ENCODE results near the gene NRXN3. TPM values are rescaled to one million over a fixed set of nuclear protein-coding genes. Genes with fewer than 3 reads are reported as not detected.

NRXN3 gene
- total RNA-seq, 1 experiment from 2014 or later, result not detected

GRCh38 chr14:78259831-78260230, 89.7 kb downstream of the NRXN3 start (continued):
- no peak for TF ChIP-seq CTCF (IDR thresholded peaks at IDR 0.05 in 2 of 3, conservative IDR thresholded peaks at IDR 0.05 in 1 of 3; ENCODE audit: borderline replicate concordance in 1 of 3, insufficient read depth in 1 of 3, low read depth in 2 of 3, low read length in 2 of 3)

- ChIA-PET POLR2A (no interaction called here), CTCF (no interaction called here), RAD21 (ENCODE audit: low non-redundant PET in 1 of 2, low total read pairs in 2 of 2, uncharacterized antibody in 2 of 2, unreplicated experiment in 2 of 2) (no interaction called here)
- intact Hi-C loops (cut with micrococcal nuclease), result no loop called here
- H3K4me1 ChIP-seq (ENCODE audit: control insufficient read depth in 1 of 2, insufficient read depth in 2 of 2, low read length in 2 of 2), result no peaks in the 10 kb centered on the region
- H3K36me3 ChIP-seq (ENCODE audit: control insufficient read depth in 1 of 2, insufficient read depth in 2 of 2, low read length in 2 of 2), result no peaks in the 10 kb centered on the region
- no TSS peak for BruUV-seq (replicated peaks)
- no peak overlapping the region for H3K4me3 ChIP-seq (replicated peaks in 1 of 2; ENCODE audit: low read depth in 1 of 2, low read length in 2 of 2)
- H3K9me3 ChIP-seq (ENCODE audit: control insufficient read depth in 1 of 2, insufficient read depth in 1 of 2, low read depth in 1 of 2, low read length in 2 of 2), result no peaks in the 10 kb centered on the region
- no peak overlapping the region for H3K27ac ChIP-seq (ENCODE audit: low read depth, low read length)
- peaks cover 17% of the 10 kb centered on the region; the same call in 1 of the 2 replicates for H3K27me3 ChIP-seq (ENCODE audit: insufficient read depth, low read length)
- no peak overlapping the region for H2AFZ ChIP-seq (ENCODE audit: low read depth, low read length, poor library complexity, severe bottlenecking)
- no peak overlapping the region for H3K9ac ChIP-seq (ENCODE audit: low read length)
- H4K20me1 ChIP-seq (ENCODE audit: insufficient read depth), result no peaks in the 10 kb centered on the region
- DNase-seq (ENCODE audit: low read depth, low spot score), result no peak
- no peak for ATAC-seq
- no peaks in the 10 kb centered on the region for H3K79me2 ChIP-seq (ENCODE audit: insufficient read depth, low read length)
- no peak overlapping the region for H3K4me2 ChIP-seq (ENCODE audit: low read length)
- no peaks in the 10 kb centered on the region for H3K9me2 ChIP-seq (ENCODE audit: insufficient read depth)
- TF ChIP-seq, protein P1, sequence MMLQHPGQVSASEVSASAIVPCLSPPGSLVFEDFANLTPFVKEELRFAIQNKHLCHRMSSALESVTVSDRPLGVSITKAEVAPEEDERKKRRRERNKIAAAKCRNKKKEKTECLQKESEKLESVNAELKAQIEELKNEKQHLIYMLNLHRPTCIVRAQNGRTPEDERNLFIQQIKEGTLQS (IDR thresholded peaks at IDR 0.05), result no peak
- TF ChIP-seq CBX3 (IDR thresholded peaks at IDR 0.05; ENCODE audit: low read depth) (no peak), FOSL1 (IDR thresholded peaks at IDR 0.05; ENCODE audit: low read depth) (no peak)
Observed at GRCh38 chr14:78278464-78279250, 108.5 kb downstream of the NRXN3 start.

- ChIA-PET POLR2A (no interaction called here), RAD21 (ENCODE audit: low non-redundant PET in 1 of 2, low total read pairs in 2 of 2, uncharacterized antibody in 2 of 2, unreplicated experiment in 2 of 2) (no interaction called here), CTCF (no interaction called here)
- ATAC-seq (no peak), DNase-seq (ENCODE audit: low read depth, low spot score) (no peak)
- Histone ChIP-seq H3K27ac (ENCODE audit: low read depth, low read length) (no peak overlapping the region), H3K9me3 (ENCODE audit: control insufficient read depth in 1 of 2, insufficient read depth in 1 of 2, low read depth in 1 of 2, low read length in 2 of 2) (no peaks in the 10 kb centered on the region), H3K4me2 (ENCODE audit: low read length) (no peak overlapping the region), H2AFZ (ENCODE audit: low read depth, low read length, poor library complexity, severe bottlenecking) (no peak overlapping the region), H3K4me3 (replicated peaks in 1 of 2; ENCODE audit: low read depth in 1 of 2, low read length in 2 of 2) (no peak overlapping the region), H3K36me3 (ENCODE audit: control insufficient read depth in 1 of 2, insufficient read depth in 2 of 2, low read length in 2 of 2) (no peaks in the 10 kb centered on the region), H3K9ac (ENCODE audit: low read length) (no peak overlapping the region), H3K4me1 (ENCODE audit: control insufficient read depth in 1 of 2, insufficient read depth in 2 of 2, low read length in 2 of 2) (no peaks in the 10 kb centered on the region), H3K27me3 (ENCODE audit: insufficient read depth, low read length) (peaks cover 13% of the 10 kb centered on the region), H3K9me2 (ENCODE audit: insufficient read depth) (no peaks in the 10 kb centered on the region), H3K79me2 (ENCODE audit: insufficient read depth, low read length) (no peaks in the 10 kb centered on the region), H4K20me1 (ENCODE audit: insufficient read depth) (no peaks in the 10 kb centered on the region)
- BruUV-seq (replicated peaks), result no TSS peak
- intact Hi-C loops (cut with micrococcal nuclease), result no loop called here
- TF ChIP-seq SIN3A (IDR thresholded peaks at IDR 0.05; ENCODE audit: low read depth), result no peak
- no peak for TF ChIP-seq JUND (IDR thresholded peaks at IDR 0.05)
- no peak for TF ChIP-seq POLR2AphosphoS5 (IDR thresholded peaks at IDR 0.05; ENCODE audit: low read depth, low read length)
- TF ChIP-seq POLR2A (IDR thresholded peaks at IDR 0.05; ENCODE audit: borderline replicate concordance, extremely low read depth, insufficient read depth, insufficient read length), result no peak
- no peak for TF ChIP-seq RAD21 (IDR thresholded peaks at IDR 0.05; ENCODE audit: low read depth)
- TF ChIP-seq CTCF (IDR thresholded peaks at IDR 0.05 in 2 of 3, conservative IDR thresholded peaks at IDR 0.05 in 1 of 3; ENCODE audit: borderline replicate concordance in 1 of 3, insufficient read depth in 1 of 3, low read depth in 2 of 3, low read length in 2 of 3), result no peak
- no peak for TF ChIP-seq SP1 (IDR thresholded peaks at IDR 0.05; ENCODE audit: low read depth)
- TF ChIP-seq, protein P2, sequence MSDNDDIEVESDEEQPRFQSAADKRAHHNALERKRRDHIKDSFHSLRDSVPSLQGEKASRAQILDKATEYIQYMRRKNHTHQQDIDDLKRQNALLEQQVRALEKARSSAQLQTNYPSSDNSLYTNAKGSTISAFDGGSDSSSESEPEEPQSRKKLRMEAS (IDR thresholded peaks at IDR 0.05), result no peak
- no peak for TF ChIP-seq ZFX (IDR thresholded peaks at IDR 0.05)
- no peak for TF ChIP-seq ZNF274 (IDR thresholded peaks at IDR 0.05; ENCODE audit: low read depth, low read length)
- no peak for TF ChIP-seq CBX3 (IDR thresholded peaks at IDR 0.05; ENCODE audit: low read depth)
Observed at GRCh38 chr14:78282437-78282836, 112.3 kb downstream of the NRXN3 start.

Measured in HCT116 (cell line).